HCT116 (cell line): ENCODE results near the gene NABP1.

Experiments used
- CTCF ChIP-seq, 3 experiments: fragments of 200-600 bp in 1 of 3; sonication (generic) in 1 of 3; IDR thresholded peaks in 2 of 3; conservative IDR thresholded peaks in 1 of 3; 2 replicates each; pipeline ENCODE4 v1.5.1; 2012 to 2017; ENCODE audit warnings: low read depth in 2 of 3, low read length in 2 of 3, antibody characterized with exemption in 1 of 3, borderline replicate concordance in 1 of 3, control low read depth in 1 of 3, mild to moderate bottlenecking in 1 of 3, mixed read lengths in 1 of 3, mixed run types in 1 of 3, moderate library complexity in 1 of 3; ENCODE audit not compliant: insufficient read depth in 1 of 3
- POLR2A ChIP-seq: IDR thresholded peaks from 2 replicates; pipeline ENCODE4 v1.7.0; 2011; ENCODE audit warnings: borderline replicate concordance; ENCODE audit not compliant: insufficient read depth, insufficient read length; ENCODE audit errors: extremely low read depth
- ZNF274 ChIP-seq: fragments of 200-500 bp; sonication (Bioruptor generic); IDR thresholded peaks from 2 replicates; pipeline ENCODE4 v1.6.1; 2014; ENCODE audit warnings: mild to moderate bottlenecking, low read depth, low read length, inconsistent platforms

- no peak for TF ChIP-seq POLR2A
- TF ChIP-seq CTCF (IDR thresholded peaks at IDR 0.05 in 2 of 3, conservative IDR thresholded peaks at IDR 0.05 in 1 of 3; ENCODE audit: borderline replicate concordance in 1 of 3, insufficient read depth in 1 of 3, low read depth in 2 of 3, low read length in 2 of 3): no peak
- no peak for TF ChIP-seq ZNF274
These were observed 41.4 kb upstream of the NABP1 start for GRCh38 chr2:191636586-191636985.
